NCI-H510A (cell line): ENCODE results near the gene VAPB.
"Not testable (repeated sequence)": the region's sequence is repeated elsewhere in the genome, so short reads cannot be mapped to it uniquely, and the experiment has no call there.

Source experiments
- DNase-seq: peaks from one replicate; lab custom pipeline; 2025; lab: John Stamatoyannopoulos, UW

VAPB gene

GRCh38 chr20:58407966-58408557 is 19.0 kb downstream of the VAPB start:
- no peak for DNase-seq

GRCh38 chr20:58408603-58409246 is 19.7 kb downstream of the VAPB start:
- DNase-seq = no peak

- not testable (repeated sequence) for DNase-seq
These were observed 25.2 kb downstream of the VAPB start for GRCh38 chr20:58414216-58414615.

GRCh38 chr20:58414786-58415185 is 25.8 kb downstream of the VAPB start:
- not testable (repeated sequence) for DNase-seq

- no peak for DNase-seq
These were observed 27.0 kb downstream of the VAPB start for GRCh38 chr20:58416057-58416456.

GRCh38 chr20:58416835-58417234 is 27.8 kb downstream of the VAPB start:
- DNase-seq = no peak

GRCh38 chr20:58417438-58417837 is 28.4 kb downstream of the VAPB start:
- DNase-seq = no peak

- DNase-seq = no peak
These were observed 30.1 kb downstream of the VAPB start for GRCh38 chr20:58418949-58419748.

GRCh38 chr20:58420798-58421496 is 31.9 kb downstream of the VAPB start:
- DNase-seq = no peak

- no peak for DNase-seq
These were observed 32.4 kb downstream of the VAPB start for GRCh38 chr20:58421497-58421850.

- DNase-seq = no peak
These were observed 35.4 kb downstream of the VAPB start for GRCh38 chr20:58424218-58424969.

GRCh38 chr20:58427571-58427970 is 38.5 kb downstream of the VAPB start:
- DNase-seq = not testable (repeated sequence)

GRCh38 chr20:58428364-58428763 is 39.3 kb downstream of the VAPB start:
- no peak for DNase-seq

GRCh38 chr20:58429303-58429702 is 40.3 kb downstream of the VAPB start:
- no peak for DNase-seq

GRCh38 chr20:58431134-58431533 is 42.1 kb downstream of the VAPB start:
- no peak for DNase-seq

- DNase-seq = no peak
These were observed 43.3 kb downstream of the VAPB start for GRCh38 chr20:58432186-58432954.

GRCh38 chr20:58433029-58433647 is 44.1 kb downstream of the VAPB start:
- no peak for DNase-seq

GRCh38 chr20:58433759-58434158 is 44.7 kb downstream of the VAPB start:
- DNase-seq = no peak

- DNase-seq = no peak
These were observed 45.3 kb downstream of the VAPB start for GRCh38 chr20:58434326-58434725.

GRCh38 chr20:58435237-58435636 is 46.2 kb downstream of the VAPB start:
- DNase-seq = no peak
